C4-2B (cell line): ENCODE results near the gene PIAS1.
"Not testable (repeated sequence)": the region's sequence is repeated elsewhere in the genome, so short reads cannot be mapped to it uniquely, and the experiment has no call there.

Experiments used
- H3K27ac ChIP-seq: fragments of 450-650 bp; 2 replicates; pipeline ENCODE4 v1.5.1; 2017
- CTCF ChIP-seq: fragments of 450-650 bp; conservative IDR thresholded peaks from 2 replicates; pipeline ENCODE4 v1.5.1; 2017; ENCODE audit warnings: mild to moderate bottlenecking
- ZFX ChIP-seq: fragments of 450-650 bp; IDR thresholded peaks from 2 replicates; pipeline ENCODE4 v1.6.1; 2017

PIAS1 gene

GRCh38 chr15:68232449-68232848, 178.3 kb downstream of the PIAS1 start:
- TF ChIP-seq CTCF, result no peak
- TF ChIP-seq ZFX, result no peak
- H3K27ac ChIP-seq, result no peak overlapping the region

- TF ChIP-seq CTCF, result no peak
- no peak for TF ChIP-seq ZFX
- no peak overlapping the region for H3K27ac ChIP-seq
These were observed 178.8 kb downstream of the PIAS1 start for GRCh38 chr15:68232937-68233336.

GRCh38 chr15:68234060-68234459, 179.9 kb downstream of the PIAS1 start:
- no peak for TF ChIP-seq CTCF
- TF ChIP-seq ZFX, result no peak

GRCh38 chr15:68234520-68234919, 180.4 kb downstream of the PIAS1 start:
- not testable (repeated sequence) for H3K27ac ChIP-seq

More at GRCh38 chr15:68234060-68234459, 179.9 kb downstream of the PIAS1 start:
- no peak overlapping the region for H3K27ac ChIP-seq

GRCh38 chr15:68235022-68235421, 180.9 kb downstream of the PIAS1 start:
- no peak for TF ChIP-seq ZFX
- no peak for TF ChIP-seq CTCF
- H3K27ac ChIP-seq, result no peak overlapping the region

- H3K27ac ChIP-seq, result no peak overlapping the region
- TF ChIP-seq CTCF (no peak), ZFX (no peak)
These were observed 184.9 kb downstream of the PIAS1 start for GRCh38 chr15:68239025-68239424.

GRCh38 chr15:68241088-68241935, 187.2 kb downstream of the PIAS1 start:
- H3K27ac ChIP-seq, result no peak overlapping the region
- TF ChIP-seq CTCF, result no peak
- no peak for TF ChIP-seq ZFX
